ENCODE results near the gene OPCML. TPM values are rescaled to one million over a fixed set of nuclear protein-coding genes. Genes with fewer than 3 reads are reported as not detected.
A peak's percentile ranks its signal among the peaks of the same experiment; 100 is the strongest.

OPCML gene
- total and polyA plus RNA-seq, 9 donors: 0.59 to 3.5 (median 1.5) TPM

DNA sequence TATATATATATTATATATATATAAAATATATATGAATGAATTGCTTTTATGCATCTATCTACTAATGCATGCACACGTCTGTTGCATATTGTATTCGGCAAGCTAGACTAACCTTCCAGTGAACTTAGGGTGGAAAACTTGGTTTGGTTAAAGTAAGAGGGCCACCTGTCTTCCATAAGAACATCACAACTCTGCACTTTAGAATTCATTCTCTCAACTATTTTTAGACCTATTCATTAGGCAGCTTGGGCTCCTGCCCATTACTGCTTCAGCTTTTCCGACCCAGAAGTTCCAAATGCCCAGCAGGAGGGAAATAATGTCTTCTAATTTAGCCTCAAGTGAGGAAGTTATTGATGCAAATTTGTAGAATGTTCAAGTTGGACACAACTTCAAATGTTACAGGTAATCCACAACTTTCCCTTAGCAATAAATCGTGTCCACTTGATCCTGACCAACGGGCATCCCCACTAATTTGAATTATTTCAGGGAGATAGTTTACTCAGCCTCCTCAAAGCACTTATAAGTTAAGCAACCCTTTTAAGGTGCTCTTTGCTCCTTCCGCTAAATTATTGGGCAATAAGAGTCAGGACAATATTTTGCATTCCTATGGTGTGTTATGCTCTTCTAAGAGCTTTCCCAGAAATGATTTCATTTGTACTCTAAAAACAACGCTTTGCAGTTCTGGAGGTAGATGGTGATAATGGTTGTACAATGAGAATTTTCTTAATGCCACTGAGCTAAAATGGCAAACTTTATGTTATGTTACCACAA lies 132.3 kb downstream of the OPCML start:
- Histone ChIP-seq H3K4me1 (ENCODE audit: control insufficient read depth, insufficient read depth, low read length) (peaks cover 6% of the 10 kb centered on the region), H3K27ac (ENCODE audit: low read length) (no peak overlapping the region), H3K4me3 (ENCODE audit: low read length) (no peak overlapping the region), H3K27me3 (ENCODE audit: control insufficient read depth, insufficient read depth, low read length) (no peaks in the 10 kb centered on the region), H3K36me3 (ENCODE audit: control insufficient read depth, insufficient read depth, low read length) (no peaks in the 10 kb centered on the region), H3K9me3 (replicated peaks; ENCODE audit: control insufficient read depth, low read depth, low read length) (no peaks in the 10 kb centered on the region)
- WGBS (ENCODE audit: insufficient coverage): no CpG with 5 or more reads among the region's 7 CpGs
- DNase-seq: no peak

GRCh38 chr11:133399294-133399693 lies 133.0 kb downstream of the OPCML start:
- no peaks in the 10 kb centered on the region for H3K36me3 ChIP-seq (ENCODE audit: control insufficient read depth, insufficient read depth, low read length)
- no peak overlapping the region for H3K4me3 ChIP-seq (ENCODE audit: low read length)
- peak; percentile 33 for DNase-seq
- no peak overlapping the region for H3K27ac ChIP-seq (ENCODE audit: low read length)
- WGBS (ENCODE audit: insufficient coverage): 88% methylated on average over 2 of the region's 2 CpGs
- no peaks in the 10 kb centered on the region for H3K9me3 ChIP-seq (replicated peaks; ENCODE audit: control insufficient read depth, low read depth, low read length)
- H3K4me1 ChIP-seq (ENCODE audit: control insufficient read depth, insufficient read depth, low read length): peaks cover 6% of the 10 kb centered on the region
- no peaks in the 10 kb centered on the region for H3K27me3 ChIP-seq (ENCODE audit: control insufficient read depth, insufficient read depth, low read length)

DNA sequence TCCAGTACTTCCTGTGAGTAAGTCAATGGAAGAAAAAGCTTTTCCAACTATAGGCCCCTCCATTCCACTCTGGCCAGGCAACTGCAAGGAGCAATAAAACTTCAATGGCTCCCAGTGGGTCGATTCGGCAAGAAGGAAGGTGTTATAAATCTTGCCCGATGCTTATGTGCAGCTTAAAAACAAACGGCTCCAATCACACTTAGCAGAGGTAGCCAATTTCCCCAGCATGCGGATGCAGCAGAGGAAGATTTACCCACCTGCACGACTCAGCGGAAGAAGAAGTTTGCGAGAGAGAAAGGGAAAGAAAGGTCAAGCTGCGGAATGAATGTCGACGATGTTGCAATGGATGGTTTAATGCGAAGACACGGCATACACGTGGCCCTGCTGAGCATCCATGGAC lies 141.5 kb downstream of the OPCML start:
- WGBS (ENCODE audit: insufficient coverage): 46% methylated on average over 14 of the region's 14 CpGs
- no peak overlapping the region for H3K4me3 ChIP-seq (ENCODE audit: low read length)
- peak; percentile 82 for DNase-seq
- H3K36me3 ChIP-seq (ENCODE audit: control insufficient read depth, insufficient read depth, low read length): no peaks in the 10 kb centered on the region
- no peaks in the 10 kb centered on the region for H3K9me3 ChIP-seq (replicated peaks; ENCODE audit: control insufficient read depth, low read depth, low read length)
- no peak overlapping the region for H3K27ac ChIP-seq (ENCODE audit: low read length)
- peaks cover 8% of the 10 kb centered on the region for H3K4me1 ChIP-seq (ENCODE audit: control insufficient read depth, insufficient read depth, low read length)
- peaks cover 14% of the 10 kb centered on the region for H3K27me3 ChIP-seq (ENCODE audit: control insufficient read depth, insufficient read depth, low read length)

DNA sequence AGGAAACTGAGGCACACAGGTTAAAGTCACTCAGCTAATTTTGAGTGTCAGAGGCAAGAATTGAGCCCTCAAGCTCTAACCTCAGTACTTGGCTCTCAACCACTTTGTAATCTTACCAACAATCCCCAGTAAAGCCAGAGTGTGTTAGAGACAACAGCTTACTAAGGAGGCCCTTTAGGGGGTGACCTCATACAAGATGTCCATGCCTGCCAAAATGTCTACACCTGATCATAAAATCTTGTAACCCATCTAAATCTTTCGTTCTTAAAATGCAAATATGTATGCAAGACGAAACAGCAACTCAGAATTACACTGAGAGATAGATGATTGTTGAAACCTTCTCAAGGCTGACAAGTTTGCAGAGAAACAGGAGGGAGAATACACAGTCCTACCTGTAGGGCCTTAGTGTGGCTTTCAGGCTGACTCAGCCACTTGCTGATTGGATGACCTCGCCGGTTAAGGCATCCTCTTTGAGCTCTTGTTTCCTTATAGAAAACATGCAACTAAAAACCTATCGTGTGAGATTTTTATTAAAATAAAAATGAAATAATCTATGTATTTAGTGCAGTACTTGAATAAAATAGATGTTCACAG lies 143.2 kb downstream of the OPCML start:
- Histone ChIP-seq H3K4me3 (ENCODE audit: low read length) (no peak overlapping the region), H3K9me3 (replicated peaks; ENCODE audit: control insufficient read depth, low read depth, low read length) (no peaks in the 10 kb centered on the region), H3K27ac (ENCODE audit: low read length) (no peak overlapping the region), H3K36me3 (ENCODE audit: control insufficient read depth, insufficient read depth, low read length) (no peaks in the 10 kb centered on the region), H3K4me1 (ENCODE audit: control insufficient read depth, insufficient read depth, low read length) (peaks cover 18% of the 10 kb centered on the region), H3K27me3 (ENCODE audit: control insufficient read depth, insufficient read depth, low read length) (peaks cover 14% of the 10 kb centered on the region)
- DNase-seq: no peak
- WGBS (ENCODE audit: insufficient coverage): no CpG with 5 or more reads among the region's 5 CpGs

DNA sequence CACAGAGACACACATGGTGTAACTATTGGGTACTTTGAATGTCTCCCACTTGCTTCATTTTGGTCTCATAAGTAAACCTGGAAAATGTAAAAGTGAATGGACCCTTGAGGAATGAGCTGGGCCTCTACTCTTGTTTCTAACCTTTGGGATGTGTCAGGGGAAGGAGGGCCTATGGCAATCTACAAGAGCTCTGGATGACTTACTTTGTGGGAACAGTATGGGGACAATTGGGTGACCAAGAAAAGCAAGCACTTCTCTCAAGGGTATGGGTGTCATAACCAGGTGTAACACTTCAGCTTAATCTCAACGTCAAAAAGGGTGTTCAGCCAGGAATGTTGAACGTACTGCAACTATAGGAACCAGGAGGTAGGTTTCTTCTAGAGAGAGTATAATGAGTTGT lies 144.0 kb downstream of the OPCML start:
- Histone ChIP-seq H3K4me3 (ENCODE audit: low read length) (no peak overlapping the region), H3K36me3 (ENCODE audit: control insufficient read depth, insufficient read depth, low read length) (no peaks in the 10 kb centered on the region), H3K4me1 (ENCODE audit: control insufficient read depth, insufficient read depth, low read length) (peaks cover 22% of the 10 kb centered on the region), H3K27ac (ENCODE audit: low read length) (no peak overlapping the region), H3K9me3 (replicated peaks; ENCODE audit: control insufficient read depth, low read depth, low read length) (no peaks in the 10 kb centered on the region), H3K27me3 (ENCODE audit: control insufficient read depth, insufficient read depth, low read length) (peaks cover 13% of the 10 kb centered on the region)
- 83% methylated on average over 1 of the region's 2 CpGs for WGBS (ENCODE audit: insufficient coverage)
- DNase-seq: no peak

GRCh38 chr11:133386852-133387251 lies 145.4 kb downstream of the OPCML start:
- Histone ChIP-seq H3K27me3 (ENCODE audit: control insufficient read depth, insufficient read depth, low read length) (peaks cover 11% of the 10 kb centered on the region), H3K4me1 (ENCODE audit: control insufficient read depth, insufficient read depth, low read length) (peaks cover 35% of the 10 kb centered on the region), H3K36me3 (ENCODE audit: control insufficient read depth, insufficient read depth, low read length) (no peaks in the 10 kb centered on the region), H3K4me3 (ENCODE audit: low read length) (no peak overlapping the region), H3K27ac (ENCODE audit: low read length) (no peak overlapping the region), H3K9me3 (replicated peaks; ENCODE audit: control insufficient read depth, low read depth, low read length) (no peaks in the 10 kb centered on the region)
- 31% methylated on average over 2 of the region's 4 CpGs for WGBS (ENCODE audit: insufficient coverage)
- DNase-seq: no peak

DNA sequence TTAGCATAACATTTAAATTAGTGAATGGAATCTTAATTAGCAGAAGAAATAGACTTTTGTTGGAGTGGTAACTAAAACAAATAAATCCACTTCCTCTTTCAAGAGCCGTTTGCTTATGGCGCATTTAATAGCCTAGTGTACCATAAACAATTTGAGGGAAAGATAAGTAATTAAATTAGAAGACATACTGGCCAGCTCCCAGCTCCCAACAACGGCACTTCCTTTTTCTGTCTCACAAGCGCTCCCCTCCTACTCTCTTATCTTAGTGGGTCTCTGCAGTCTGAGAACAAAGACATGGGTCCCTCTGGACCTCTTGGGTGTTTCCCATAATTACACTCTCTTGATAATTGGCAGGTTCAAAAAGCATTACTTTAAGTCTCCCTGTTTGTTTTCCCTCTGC lies 146.0 kb downstream of the OPCML start:
- Histone ChIP-seq H3K9me3 (replicated peaks; ENCODE audit: control insufficient read depth, low read depth, low read length) (no peaks in the 10 kb centered on the region), H3K36me3 (ENCODE audit: control insufficient read depth, insufficient read depth, low read length) (no peaks in the 10 kb centered on the region), H3K4me3 (ENCODE audit: low read length) (no peak overlapping the region), H3K4me1 (ENCODE audit: control insufficient read depth, insufficient read depth, low read length) (peaks cover 39% of the 10 kb centered on the region), H3K27ac (ENCODE audit: low read length) (no peak overlapping the region), H3K27me3 (ENCODE audit: control insufficient read depth, insufficient read depth, low read length) (peaks cover 10% of the 10 kb centered on the region)
- peak; percentile 37 for DNase-seq
- 27% methylated on average over 2 of the region's 4 CpGs for WGBS (ENCODE audit: insufficient coverage)

DNA sequence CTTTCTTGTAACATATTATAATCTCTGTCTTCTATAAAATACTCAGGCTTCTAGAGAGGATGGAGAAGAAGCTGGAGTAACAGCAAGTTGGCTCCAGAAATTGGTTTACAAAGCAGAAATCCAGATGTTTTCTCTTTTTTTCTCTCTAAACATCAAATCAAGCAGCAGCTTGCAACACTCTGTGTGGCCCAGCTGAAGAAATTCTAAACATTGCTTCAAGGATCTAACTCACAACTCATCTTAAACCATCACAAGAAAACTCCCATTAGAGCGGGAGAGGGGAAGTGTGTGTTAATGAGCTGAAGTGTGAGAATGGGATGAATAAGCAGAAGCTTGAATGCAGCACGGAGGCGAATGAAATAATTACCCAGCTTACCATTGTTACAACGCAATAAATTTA lies 146.5 kb downstream of the OPCML start:
- no CpG with 5 or more reads among the region's 4 CpGs for WGBS (ENCODE audit: insufficient coverage)
- H3K27me3 ChIP-seq (ENCODE audit: control insufficient read depth, insufficient read depth, low read length): peaks cover 6% of the 10 kb centered on the region
- H3K27ac ChIP-seq (ENCODE audit: low read length): no peak overlapping the region
- H3K9me3 ChIP-seq (replicated peaks; ENCODE audit: control insufficient read depth, low read depth, low read length): no peaks in the 10 kb centered on the region
- no peaks in the 10 kb centered on the region for H3K36me3 ChIP-seq (ENCODE audit: control insufficient read depth, insufficient read depth, low read length)
- H3K4me1 ChIP-seq (ENCODE audit: control insufficient read depth, insufficient read depth, low read length): peaks cover 39% of the 10 kb centered on the region
- DNase-seq: peak; percentile 81
- no peak overlapping the region for H3K4me3 ChIP-seq (ENCODE audit: low read length)

DNA sequence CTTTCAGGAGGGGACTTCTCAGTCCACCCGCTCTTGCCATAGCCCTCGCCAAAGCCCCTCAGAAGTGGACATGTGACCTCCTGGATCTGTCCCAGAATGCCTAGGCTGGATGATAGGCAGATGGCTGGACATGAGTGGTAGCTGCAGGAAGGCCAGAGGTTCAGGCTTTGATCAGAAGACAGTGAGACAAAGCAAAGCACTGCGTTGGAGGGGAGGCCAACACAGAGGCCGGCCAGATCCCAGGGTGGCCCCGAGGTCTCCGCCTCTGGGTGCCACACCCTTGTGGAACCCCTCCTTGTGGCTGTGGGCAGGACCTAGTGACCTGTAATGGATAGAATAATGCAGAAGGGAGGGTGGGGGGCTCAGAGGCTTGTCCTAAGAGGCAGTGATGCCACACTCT lies 147.6 kb downstream of the OPCML start:
- H3K36me3 ChIP-seq (ENCODE audit: control insufficient read depth, insufficient read depth, low read length): no peaks in the 10 kb centered on the region
- 85% methylated on average over 6 of the region's 6 CpGs for WGBS (ENCODE audit: insufficient coverage)

GRCh38 chr11:133383689-133384088 lies 148.6 kb downstream of the OPCML start:
- Histone ChIP-seq H3K4me3 (ENCODE audit: low read length) (no peak overlapping the region), H3K27ac (ENCODE audit: low read length) (no peak overlapping the region), H3K27me3 (ENCODE audit: control insufficient read depth, insufficient read depth, low read length) (peaks cover 6% of the 10 kb centered on the region), H3K36me3 (ENCODE audit: control insufficient read depth, insufficient read depth, low read length) (no peaks in the 10 kb centered on the region), H3K9me3 (replicated peaks; ENCODE audit: control insufficient read depth, low read depth, low read length) (no peaks in the 10 kb centered on the region), H3K4me1 (ENCODE audit: control insufficient read depth, insufficient read depth, low read length) (peaks cover 39% of the 10 kb centered on the region)
- 57% methylated on average over 3 of the region's 4 CpGs for WGBS (ENCODE audit: insufficient coverage)
- DNase-seq: no peak

More for the DNA sequence above, 147.6 kb downstream of the OPCML start:
- Histone ChIP-seq H3K4me1 (ENCODE audit: control insufficient read depth, insufficient read depth, low read length) (peaks cover 39% of the 10 kb centered on the region), H3K27me3 (ENCODE audit: control insufficient read depth, insufficient read depth, low read length) (peaks cover 6% of the 10 kb centered on the region), H3K4me3 (ENCODE audit: low read length) (no peak overlapping the region), H3K27ac (ENCODE audit: low read length) (no peak overlapping the region), H3K9me3 (replicated peaks; ENCODE audit: control insufficient read depth, low read depth, low read length) (no peaks in the 10 kb centered on the region)
- no peak for DNase-seq

Data from muscle of leg (tissue), 11 donors.